Mucosa of descending colon (tissue), 3 donors: ENCODE data around the gene COL21A1. TPM values are rescaled to one million over a fixed set of nuclear protein-coding genes. Genes with fewer than 3 reads are reported as not detected.

Experiments
- ATAC-seq: fragments of 200-7000 bp; cut with Tn5 transposase; one replicate; pipeline ENCODE4 v1.9.1; 2020; ENCODE audit warnings: mild to moderate bottlenecking, moderate library complexity
- DNase-seq, 3 donors: peaks; one replicate each; pipeline ENCODE4 v3.0.0-alpha.2; 2020
- H3K36me3 ChIP-seq: fragments of 200-600 bp; one replicate; pipeline ENCODE4 v1.8.0; 2021; ENCODE audit warnings: low read depth, mild to moderate bottlenecking
- H3K4me1 ChIP-seq: fragments of 200-600 bp; one replicate; pipeline ENCODE4 v1.8.0; 2021; ENCODE audit warnings: low read depth, mild to moderate bottlenecking
- H3K4me3 ChIP-seq: fragments of 200-600 bp; one replicate; pipeline ENCODE4 v1.8.0; 2021; ENCODE audit warnings: mild to moderate bottlenecking
- H3K9me3 ChIP-seq: fragments of 200-600 bp; one replicate; pipeline ENCODE4 v1.8.0; 2021; ENCODE audit warnings: mild to moderate bottlenecking
- CTCF ChIP-seq: fragments of 200-600 bp; IDR thresholded peaks from one replicate; pipeline ENCODE4 v1.8.0; 2022; ENCODE audit warnings: antibody characterized with exemption, mild to moderate bottlenecking
- intact Hi-C, 2 donors: fragments of 100-400 bp; cut with DNase I in 1 of 2; cut with micrococcal nuclease in 1 of 2; formaldehyde crosslinking; loops; one replicate each; pipeline versions ENCODE4 v1.11.0 to v1.11.1; 2022; cut with DNase I, micrococcal nuclease
- total RNA-seq, 3 donors: library from RNA; stranded (reverse); fragmentation: NEBNext Ultra II Directional in 2 of 3; extraction: Animal tissue kit (Norgen Biotek cat#: 25700) in 2 of 3; gene quantifications; one replicate each; pipeline versions ENCODE4 v1.2.1 to v1.2.4, GENCODE V29; 2021 to 2023
- donor health status: DM: no; HTN: no; CAD: no; lungs with moderate emphysema.
- donor health status: DM: no; HTN: no; CAD: no.
- donor health status: DM: no; HTN: yes; CAD: no.

The COL21A1 gene
- total RNA-seq, 3 donors from 2014 or later: 0.35 to 20.5 (median 2.1) TPM

- no peak for ATAC-seq
- Histone ChIP-seq H3K36me3 (no peaks in the 10 kb centered on the region), H3K9me3 (no peaks in the 10 kb centered on the region), H3K4me1 (no peaks in the 10 kb centered on the region), H3K4me3 (no peak overlapping the region)
- intact Hi-C loops: no loop called here
- no peak for TF ChIP-seq CTCF
- DNase-seq: no peak
Observed at GRCh38 chr6:56096946-56097621, 150.3 kb downstream of the COL21A1 start.

GRCh38 chr6:56096541-56096940 is 150.8 kb downstream of the COL21A1 start:
- no peak for DNase-seq
- no peak for TF ChIP-seq CTCF
- intact Hi-C loops: no loop called here
- Histone ChIP-seq H3K36me3 (no peaks in the 10 kb centered on the region), H3K9me3 (no peaks in the 10 kb centered on the region), H3K4me3 (no peak overlapping the region), H3K4me1 (no peaks in the 10 kb centered on the region)
- ATAC-seq: no peak

GRCh38 chr6:56093776-56094175 is 153.6 kb downstream of the COL21A1 start:
- Histone ChIP-seq H3K4me1 (no peaks in the 10 kb centered on the region), H3K4me3 (no peak overlapping the region), H3K36me3 (no peaks in the 10 kb centered on the region), H3K9me3 (no peaks in the 10 kb centered on the region)
- intact Hi-C loops: no loop called here
- no peak for TF ChIP-seq CTCF
- DNase-seq (no peak), ATAC-seq (no peak)

- no peak overlapping the region for H3K4me3 ChIP-seq
- H3K9me3 ChIP-seq: no peaks in the 10 kb centered on the region
- DNase-seq (no peak), ATAC-seq (peak; percentile 68)
- TF ChIP-seq CTCF: no peak
- no peaks in the 10 kb centered on the region for H3K4me1 ChIP-seq
- H3K36me3 ChIP-seq: no peaks in the 10 kb centered on the region
- intact Hi-C loops: no loop called here
Observed at GRCh38 chr6:56091159-56091869, 156.1 kb downstream of the COL21A1 start.

- no peak overlapping the region for H3K4me3 ChIP-seq
- no peaks in the 10 kb centered on the region for H3K4me1 ChIP-seq
- intact Hi-C loops: no loop called here
- H3K9me3 ChIP-seq: no peaks in the 10 kb centered on the region
- no peak for TF ChIP-seq CTCF
- no peak for ATAC-seq
- no peak for DNase-seq
- no peaks in the 10 kb centered on the region for H3K36me3 ChIP-seq
Observed at GRCh38 chr6:56088641-56089040, 158.7 kb downstream of the COL21A1 start.
